VCaP (cell line): Measurements from ENCODE around the gene RIC3.

ENCODE experiments used
- H3K27ac ChIP-seq: fragments of 450-650 bp; 2 replicates; pipeline ENCODE4 v1.5.1; 2017
- TF ChIP-seq, protein P1 (sequence below): fragments of 450-650 bp; conservative IDR thresholded peaks from 2 replicates; pipeline ENCODE4 v1.5.1; 2017; ENCODE audit warnings: mild to moderate bottlenecking, moderate library complexity

The RIC3 gene

GRCh38 chr11:8066911-8067455, 101.8 kb downstream of the RIC3 start:
- no peak overlapping the region for H3K27ac ChIP-seq
- TF ChIP-seq, protein P1, sequence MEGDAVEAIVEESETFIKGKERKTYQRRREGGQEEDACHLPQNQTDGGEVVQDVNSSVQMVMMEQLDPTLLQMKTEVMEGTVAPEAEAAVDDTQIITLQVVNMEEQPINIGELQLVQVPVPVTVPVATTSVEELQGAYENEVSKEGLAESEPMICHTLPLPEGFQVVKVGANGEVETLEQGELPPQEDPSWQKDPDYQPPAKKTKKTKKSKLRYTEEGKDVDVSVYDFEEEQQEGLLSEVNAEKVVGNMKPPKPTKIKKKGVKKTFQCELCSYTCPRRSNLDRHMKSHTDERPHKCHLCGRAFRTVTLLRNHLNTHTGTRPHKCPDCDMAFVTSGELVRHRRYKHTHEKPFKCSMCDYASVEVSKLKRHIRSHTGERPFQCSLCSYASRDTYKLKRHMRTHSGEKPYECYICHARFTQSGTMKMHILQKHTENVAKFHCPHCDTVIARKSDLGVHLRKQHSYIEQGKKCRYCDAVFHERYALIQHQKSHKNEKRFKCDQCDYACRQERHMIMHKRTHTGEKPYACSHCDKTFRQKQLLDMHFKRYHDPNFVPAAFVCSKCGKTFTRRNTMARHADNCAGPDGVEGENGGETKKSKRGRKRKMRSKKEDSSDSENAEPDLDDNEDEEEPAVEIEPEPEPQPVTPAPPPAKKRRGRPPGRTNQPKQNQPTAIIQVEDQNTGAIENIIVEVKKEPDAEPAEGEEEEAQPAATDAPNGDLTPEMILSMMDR, result no peak

DNA sequence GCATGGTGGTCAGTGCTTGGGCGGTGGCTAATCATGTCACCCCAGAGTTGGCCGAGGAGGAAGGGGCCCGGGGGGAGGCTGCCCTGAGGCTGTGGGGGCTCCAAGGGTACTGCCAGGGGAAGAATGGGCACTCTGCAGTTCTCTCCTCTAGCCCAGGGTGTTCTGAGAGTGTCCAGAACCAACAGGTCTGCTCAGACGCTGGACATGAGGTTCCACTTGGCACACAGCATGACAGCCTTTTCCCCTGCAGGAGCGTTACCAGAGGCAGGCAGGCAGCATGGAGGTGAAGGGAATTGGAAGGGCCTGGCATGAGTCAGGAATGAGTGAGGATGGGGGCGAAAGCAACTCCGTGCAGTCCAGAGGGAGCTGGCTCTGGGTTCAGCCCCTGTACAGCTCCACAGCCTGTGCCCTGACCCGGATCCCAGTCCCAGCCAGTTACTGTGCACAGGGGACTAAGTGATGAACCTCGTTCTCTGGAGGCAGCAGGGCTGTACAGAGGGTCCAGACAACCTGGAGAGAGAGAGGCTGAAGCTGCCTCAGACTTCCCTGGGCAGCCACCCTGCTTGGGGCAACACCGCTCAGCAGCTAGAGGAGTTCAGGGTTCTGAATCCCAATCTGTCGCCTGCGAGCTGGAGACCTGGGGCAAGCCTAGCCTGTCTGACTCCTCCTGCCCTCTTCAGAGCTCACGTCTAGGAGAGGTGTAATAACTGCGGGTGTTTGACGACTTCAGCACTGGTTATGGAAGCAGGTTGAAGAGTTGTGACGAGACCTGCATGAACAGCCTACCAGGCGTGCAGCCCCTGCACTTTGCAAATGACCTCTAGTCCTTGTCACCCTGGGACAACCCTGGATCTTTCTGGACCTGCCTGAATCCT, 102.6 kb downstream of the RIC3 start:
- TF ChIP-seq, protein P1, result no peak
- H3K27ac ChIP-seq, result no peak overlapping the region

DNA sequence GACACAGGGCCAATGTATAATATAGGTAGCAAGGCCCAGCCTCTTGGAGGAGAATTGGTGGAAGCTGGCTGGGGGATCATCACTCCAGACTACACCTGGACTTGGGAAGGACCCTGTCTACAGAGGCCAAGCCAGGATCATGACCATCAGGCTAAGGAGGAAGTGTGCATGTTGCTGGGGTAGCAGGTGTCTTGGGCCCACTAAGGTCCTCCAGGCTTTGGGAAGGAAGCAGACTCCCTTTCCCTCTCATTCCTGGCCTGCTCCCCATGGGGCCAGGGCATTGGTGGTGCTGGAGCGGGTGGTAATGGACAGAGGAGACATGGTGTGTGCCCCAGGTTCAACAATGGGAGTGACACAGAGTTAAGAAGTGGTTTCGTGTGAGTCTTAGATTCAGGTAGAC, 103.8 kb downstream of the RIC3 start:
- no peak overlapping the region for H3K27ac ChIP-seq
- TF ChIP-seq, protein P1, result no peak

DNA sequence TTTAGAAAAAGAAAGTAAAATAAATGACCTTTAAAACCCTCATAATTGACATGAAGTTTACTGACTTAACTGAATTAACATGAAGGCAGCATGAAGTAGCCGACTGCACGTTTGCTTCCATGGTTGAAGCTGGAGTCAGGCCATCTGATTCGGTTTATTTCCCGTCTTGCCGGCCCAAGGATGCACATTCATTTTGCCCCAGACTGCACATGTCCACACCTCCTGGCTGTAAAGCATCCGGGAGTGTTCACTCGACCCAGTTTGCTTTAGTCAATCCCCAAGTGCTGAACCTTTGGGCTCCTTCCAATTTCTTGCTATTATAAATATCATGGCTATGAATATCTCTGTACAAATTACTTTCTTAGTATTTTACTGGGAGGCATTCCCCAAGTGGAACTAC, 105.5 kb downstream of the RIC3 start:
- H3K27ac ChIP-seq, result no peak overlapping the region
- TF ChIP-seq, protein P1, result no peak

DNA sequence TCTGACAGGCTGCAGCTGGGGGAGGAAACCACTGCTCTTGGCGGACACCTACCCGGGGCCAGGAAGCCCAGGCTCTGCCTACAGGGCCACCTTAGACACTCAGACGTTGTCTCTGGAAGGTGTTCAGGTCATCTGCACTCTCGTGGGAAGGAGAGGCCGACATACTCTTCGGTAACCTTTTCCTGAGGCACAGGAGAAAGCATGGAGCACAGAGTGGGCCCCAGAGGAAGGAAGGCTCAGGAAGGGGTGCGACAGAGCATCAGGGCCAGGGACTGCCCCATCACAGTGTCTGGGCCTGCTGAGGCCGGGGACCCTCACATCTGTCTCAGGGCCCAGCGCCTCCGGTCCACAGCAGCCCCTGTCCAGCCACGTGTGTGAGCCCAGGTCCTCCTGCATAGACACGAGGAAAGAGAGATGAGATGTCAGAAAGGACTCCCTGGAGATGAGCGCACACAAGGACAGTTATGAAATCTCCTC, 106.0 kb downstream of the RIC3 start:
- TF ChIP-seq, protein P1, result no peak
- H3K27ac ChIP-seq, result no peak overlapping the region

DNA sequence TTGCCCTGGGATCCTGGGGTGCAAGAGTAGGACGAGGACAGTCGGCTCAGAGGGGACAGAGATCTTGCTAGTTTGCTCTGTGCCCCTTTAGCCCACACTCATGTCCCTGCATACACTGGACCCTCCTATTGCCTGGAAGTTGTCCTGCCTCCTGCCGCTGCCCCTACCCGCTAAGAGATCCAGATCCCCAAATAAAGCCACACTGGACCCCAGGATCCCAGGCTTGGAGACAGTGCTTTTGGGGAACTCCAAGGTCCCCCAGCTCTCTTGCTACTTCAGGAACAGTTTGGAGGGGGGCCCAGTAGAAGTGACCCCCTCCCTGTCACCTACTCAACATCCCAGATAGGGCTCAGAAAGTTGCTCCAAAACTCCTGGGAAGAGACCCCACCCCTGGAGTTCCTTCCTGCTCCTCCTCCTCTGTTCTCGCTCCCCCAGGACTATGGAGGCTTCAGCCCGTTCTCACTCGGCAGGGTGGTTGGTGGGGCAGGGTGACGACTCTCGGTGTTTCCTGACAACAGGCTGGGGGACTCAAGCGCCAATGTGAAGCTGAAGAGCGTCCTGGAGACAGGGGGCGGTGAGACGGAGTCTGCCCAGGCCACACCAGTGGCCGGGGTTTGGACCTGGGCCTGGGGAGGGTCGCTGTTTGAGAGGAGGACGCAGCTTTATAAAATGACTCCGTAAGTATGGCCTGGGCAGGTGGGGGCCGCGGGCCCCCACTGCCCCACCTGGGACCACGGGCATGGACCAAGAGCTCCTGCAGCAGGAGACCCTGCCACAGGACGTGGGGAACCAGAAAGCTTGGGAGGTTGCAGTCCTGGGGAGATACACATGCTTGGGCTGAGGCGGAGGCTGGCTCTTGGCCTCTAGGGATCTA, 107.0 kb downstream of the RIC3 start:
- no peak overlapping the region for H3K27ac ChIP-seq
- TF ChIP-seq, protein P1, result no peak
